Fibroblast of lung (primary cell): ENCODE measurements around the gene BMPR1A. TPM values are rescaled to one million over a fixed set of nuclear protein-coding genes. Genes with fewer than 3 reads are reported as not detected.
A peak's percentile ranks its signal among the peaks of the same experiment; 100 is the strongest.

Experiments used
- DNase-seq, 2 donors: peaks; one replicate each; pipeline versions ENCODE4 v3.0.0 to v3.0.0-alpha.2; 2010; ENCODE audit warnings: low read depth in 2 of 2
- H2AFZ ChIP-seq: 2 replicates; pipeline ENCODE4 v1.5.1; 2012; ENCODE audit warnings: low read length, control low read depth, inconsistent platforms
- H3K27ac ChIP-seq: 2 replicates; pipeline ENCODE4 v1.5.1; 2011; ENCODE audit warnings: low read length, control low read depth; ENCODE audit not compliant: insufficient read depth
- H3K27me3 ChIP-seq: 2 replicates; pipeline ENCODE4 v1.5.1; 2011; ENCODE audit warnings: mild to moderate bottlenecking, low read length; ENCODE audit not compliant: control insufficient read depth, insufficient read depth
- H3K36me3 ChIP-seq: 2 replicates; pipeline ENCODE4 v1.5.1; 2011; ENCODE audit warnings: low read length; ENCODE audit not compliant: control insufficient read depth, insufficient read depth
- H3K4me1 ChIP-seq: 2 replicates; pipeline ENCODE4 v1.5.1; 2011; ENCODE audit warnings: low read length; ENCODE audit not compliant: control insufficient read depth, insufficient read depth; ENCODE audit errors: extremely low read depth
- H3K4me2 ChIP-seq: 2 replicates; pipeline ENCODE4 v1.5.1; 2011; ENCODE audit warnings: low read length, control low read depth; ENCODE audit not compliant: insufficient read depth; ENCODE audit errors: extremely low read depth
- H3K4me3 ChIP-seq, 4 experiments: fragments of 200-600 bp in 1 of 4; sonication (generic) in 1 of 4; replicated peaks in 1 of 4; 2 replicates each; pipeline ENCODE4 v1.5.1; 2011 to 2016; ENCODE audit warnings: low read length in 4 of 4, low read depth in 3 of 4, mild to moderate bottlenecking in 3 of 4, control low read depth in 2 of 4, inconsistent platforms in 1 of 4, mixed read lengths in 1 of 4; ENCODE audit not compliant: insufficient read depth in 1 of 4; ENCODE audit errors: control extremely low read depth in 1 of 4
- H3K79me2 ChIP-seq: 2 replicates; pipeline ENCODE4 v1.5.1; 2012; ENCODE audit warnings: mild to moderate bottlenecking, low read length, inconsistent platforms; ENCODE audit not compliant: control insufficient read depth, insufficient read depth
- H3K9ac ChIP-seq: 2 replicates; pipeline ENCODE4 v1.5.1; 2011; ENCODE audit warnings: mild to moderate bottlenecking, low read length, control low read depth; ENCODE audit not compliant: insufficient read depth
- H3K9me3 ChIP-seq: 2 replicates; pipeline ENCODE4 v1.5.1; 2012; ENCODE audit warnings: low read depth, low read length; ENCODE audit not compliant: control insufficient read depth, insufficient read depth
- H4K20me1 ChIP-seq: 2 replicates; pipeline ENCODE4 v1.5.1; 2011; ENCODE audit warnings: low read length; ENCODE audit not compliant: control insufficient read depth, insufficient read depth; ENCODE audit errors: extremely low read depth
- EZH2 ChIP-seq: IDR thresholded peaks from 2 replicates; pipeline ENCODE4 v1.5.1; 2012; ENCODE audit warnings: low read length, control low read depth, mild to moderate bottlenecking; ENCODE audit errors: missing control alignments
- polyA plus RNA-seq, 2 donors: library from polyadenylated mRNA; depleted of rRNA in 1 of 2; stranded (reverse) in 1 of 2; unstranded in 1 of 2; fragments of >200 nt; gene quantifications; 2 replicates each; pipeline ENCODE4 v1.2.1, GENCODE V29; 2011 to 2012; ENCODE audit warnings: missing spikeins in 1 of 2
- total RNA-seq: library from RNA; depleted of rRNA; stranded (reverse); fragments of >200 nt; gene quantifications from 2 replicates; pipeline ENCODE4 v1.2.1, GENCODE V29; 2014
- TF ChIP-seq, protein P1 (sequence below), 2 donors: IDR thresholded peaks in 1 of 2; conservative IDR thresholded peaks in 1 of 2; 1 replicate in 1 of 2; 2 replicates in 1 of 2; pipeline ENCODE4 v1.5.1; 2011 to 2012; ENCODE audit warnings: low read length in 2 of 2, control low read depth in 1 of 2, inconsistent platforms in 1 of 2, low read depth in 1 of 2, mild to moderate bottlenecking in 1 of 2

The BMPR1A gene
- total and polyA plus RNA-seq, 2 donors (not counting 1 experiment from before 2014, with no cell fraction given), result 52.8 to 61.8 TPM

DNA sequence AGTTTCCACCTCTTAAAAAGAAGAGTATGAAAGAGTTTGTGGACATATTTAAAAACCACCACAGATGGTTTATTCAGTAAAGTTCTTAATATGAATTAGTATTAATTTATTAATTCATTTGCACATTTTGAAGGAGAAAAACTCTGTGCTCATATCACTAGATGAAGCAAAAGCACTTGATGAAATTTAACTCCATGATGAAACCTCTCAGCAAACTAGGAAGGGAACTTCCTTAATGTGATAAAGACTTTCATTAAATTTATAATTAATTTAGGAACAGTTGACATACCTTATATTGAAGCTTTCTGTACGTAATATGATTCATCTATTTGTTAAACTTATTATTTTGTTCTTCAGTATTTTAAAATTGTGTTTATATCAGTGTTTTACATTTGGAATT is 101.6 kb downstream of the BMPR1A start:
- Histone ChIP-seq H3K27ac (peak overlapping the region; percentile 57), H3K79me2 (no peaks in the 10 kb centered on the region), H3K4me2 (no peak overlapping the region), H3K27me3 (no peaks in the 10 kb centered on the region), H3K4me1 (no peaks in the 10 kb centered on the region), H4K20me1 (no peaks in the 10 kb centered on the region), H3K4me3 (no peak overlapping the region), H3K9ac (no peak overlapping the region), H3K9me3 (no peaks in the 10 kb centered on the region), H2AFZ (no peak overlapping the region), H3K36me3 (no peaks in the 10 kb centered on the region)
- no peak for DNase-seq
- no peak for TF ChIP-seq EZH2
- TF ChIP-seq, protein P1, sequence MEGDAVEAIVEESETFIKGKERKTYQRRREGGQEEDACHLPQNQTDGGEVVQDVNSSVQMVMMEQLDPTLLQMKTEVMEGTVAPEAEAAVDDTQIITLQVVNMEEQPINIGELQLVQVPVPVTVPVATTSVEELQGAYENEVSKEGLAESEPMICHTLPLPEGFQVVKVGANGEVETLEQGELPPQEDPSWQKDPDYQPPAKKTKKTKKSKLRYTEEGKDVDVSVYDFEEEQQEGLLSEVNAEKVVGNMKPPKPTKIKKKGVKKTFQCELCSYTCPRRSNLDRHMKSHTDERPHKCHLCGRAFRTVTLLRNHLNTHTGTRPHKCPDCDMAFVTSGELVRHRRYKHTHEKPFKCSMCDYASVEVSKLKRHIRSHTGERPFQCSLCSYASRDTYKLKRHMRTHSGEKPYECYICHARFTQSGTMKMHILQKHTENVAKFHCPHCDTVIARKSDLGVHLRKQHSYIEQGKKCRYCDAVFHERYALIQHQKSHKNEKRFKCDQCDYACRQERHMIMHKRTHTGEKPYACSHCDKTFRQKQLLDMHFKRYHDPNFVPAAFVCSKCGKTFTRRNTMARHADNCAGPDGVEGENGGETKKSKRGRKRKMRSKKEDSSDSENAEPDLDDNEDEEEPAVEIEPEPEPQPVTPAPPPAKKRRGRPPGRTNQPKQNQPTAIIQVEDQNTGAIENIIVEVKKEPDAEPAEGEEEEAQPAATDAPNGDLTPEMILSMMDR (conservative IDR thresholded peaks at IDR 0.05 in 1 of 2, IDR thresholded peaks at IDR 0.05 in 1 of 2; ENCODE audit: low read depth in 1 of 2, low read length in 2 of 2), result no peak

GRCh38 chr10:86861351-86861750 is 104.9 kb downstream of the BMPR1A start:
- Histone ChIP-seq H2AFZ (no peak overlapping the region), H4K20me1 (no peaks in the 10 kb centered on the region), H3K9ac (no peak overlapping the region), H3K9me3 (no peaks in the 10 kb centered on the region), H3K36me3 (no peaks in the 10 kb centered on the region), H3K27me3 (no peaks in the 10 kb centered on the region), H3K27ac (no peak overlapping the region), H3K4me3 (no peak overlapping the region), H3K4me2 (no peak overlapping the region), H3K79me2 (no peaks in the 10 kb centered on the region), H3K4me1 (no peaks in the 10 kb centered on the region)
- TF ChIP-seq EZH2, result no peak
- TF ChIP-seq, protein P1 (conservative IDR thresholded peaks at IDR 0.05 in 1 of 2, IDR thresholded peaks at IDR 0.05 in 1 of 2; ENCODE audit: low read depth in 1 of 2, low read length in 2 of 2), result no peak
- DNase-seq, result no peak

- Histone ChIP-seq H3K9ac (no peak overlapping the region), H3K27ac (no peak overlapping the region), H3K36me3 (no peaks in the 10 kb centered on the region), H3K9me3 (no peaks in the 10 kb centered on the region), H3K4me3 (no peak overlapping the region), H3K4me1 (no peaks in the 10 kb centered on the region), H3K27me3 (no peaks in the 10 kb centered on the region), H3K4me2 (no peak overlapping the region), H2AFZ (no peak overlapping the region), H3K79me2 (no peaks in the 10 kb centered on the region), H4K20me1 (no peaks in the 10 kb centered on the region)
- no peak for DNase-seq
- no peak for TF ChIP-seq EZH2
These were observed 106.0 kb downstream of the BMPR1A start for GRCh38 chr10:86862373-86862772.
